Measurements from ENCODE around the gene SEMA5A. TPM values are rescaled to one million over a fixed set of nuclear protein-coding genes. Genes with fewer than 3 reads are reported as not detected.

The SEMA5A gene
- polyA plus RNA-seq, 1 donor from 2014 or later, result 3.2 TPM

- no peak overlapping the region for H3K27ac ChIP-seq (ENCODE audit: low read length)
- H3K4me2 ChIP-seq (ENCODE audit: low read length), result no peak overlapping the region
- H3K9me2 ChIP-seq (ENCODE audit: insufficient read depth, low read length), result no peaks in the 10 kb centered on the region
- H3F3A ChIP-seq (ENCODE audit: insufficient read depth, low read length, poor library complexity, severe bottlenecking), result no peaks in the 10 kb centered on the region
- H4K20me1 ChIP-seq (ENCODE audit: insufficient read depth), result no peaks in the 10 kb centered on the region
- H3K36me3 ChIP-seq (ENCODE audit: insufficient read depth, low read length), result no peaks in the 10 kb centered on the region
- no peaks in the 10 kb centered on the region for H3K79me2 ChIP-seq (replicated peaks; ENCODE audit: insufficient read depth, low read length)
- TF ChIP-seq RAD21 (conservative IDR thresholded peaks at IDR 0.05) (no peak), EP300 (conservative IDR thresholded peaks at IDR 0.05; ENCODE audit: poor library complexity, severe bottlenecking) (no peak)
- H3K4me3 ChIP-seq (ENCODE audit: low read length), result no peak overlapping the region
- H3K27me3 ChIP-seq (ENCODE audit: insufficient read depth, low read depth, low read length), result no peaks in the 10 kb centered on the region
- H2AFZ ChIP-seq (ENCODE audit: low read depth, low read length), result no peak overlapping the region
- H3K9ac ChIP-seq (ENCODE audit: low read length), result no peak overlapping the region
- H3K9me3 ChIP-seq (ENCODE audit: low read length), result no peaks in the 10 kb centered on the region
Measured at GRCh38 chr5:9067154-9067553, 478.7 kb downstream of the SEMA5A start.

GRCh38 chr5:9066349-9066748 lies 479.5 kb downstream of the SEMA5A start:
- no peaks in the 10 kb centered on the region for H3K9me2 ChIP-seq (ENCODE audit: insufficient read depth, low read length)
- no peaks in the 10 kb centered on the region for H4K20me1 ChIP-seq (ENCODE audit: insufficient read depth)
- no peaks in the 10 kb centered on the region for H3F3A ChIP-seq (ENCODE audit: insufficient read depth, low read length, poor library complexity, severe bottlenecking)
- H3K79me2 ChIP-seq (replicated peaks; ENCODE audit: insufficient read depth, low read length), result no peaks in the 10 kb centered on the region
- H3K27me3 ChIP-seq (ENCODE audit: insufficient read depth, low read depth, low read length), result no peaks in the 10 kb centered on the region
- no peak overlapping the region for H3K4me3 ChIP-seq (ENCODE audit: low read length)
- H3K4me2 ChIP-seq (ENCODE audit: low read length), result no peak overlapping the region
- no peak overlapping the region for H2AFZ ChIP-seq (ENCODE audit: low read depth, low read length)
- no peak overlapping the region for H3K27ac ChIP-seq (ENCODE audit: low read length)
- H3K9ac ChIP-seq (ENCODE audit: low read length), result no peak overlapping the region
- no peak for TF ChIP-seq RAD21 (conservative IDR thresholded peaks at IDR 0.05)
- no peak for TF ChIP-seq POLR2AphosphoS5 (IDR thresholded peaks at IDR 0.05)
- no peak for TF ChIP-seq EZH2 (IDR thresholded peaks at IDR 0.05; ENCODE audit: borderline replicate concordance, insufficient read depth, low read length, poor library complexity, severe bottlenecking)
- TF ChIP-seq REST (IDR thresholded peaks at IDR 0.05; ENCODE audit: borderline replicate concordance), result no peak
- TF ChIP-seq EP300 (conservative IDR thresholded peaks at IDR 0.05; ENCODE audit: poor library complexity, severe bottlenecking), result no peak
- TF ChIP-seq SMC3 (conservative IDR thresholded peaks at IDR 0.05; ENCODE audit: poor library complexity), result no peak
- no peak for TF ChIP-seq CTCF (IDR thresholded peaks at IDR 0.05; ENCODE audit: poor library complexity, severe bottlenecking)
- TF ChIP-seq MXI1 (conservative IDR thresholded peaks at IDR 0.05; ENCODE audit: poor library complexity, severe bottlenecking), result no peak
- TF ChIP-seq TAF1 (IDR thresholded peaks at IDR 0.05; ENCODE audit: low read depth), result no peak
- H3K36me3 ChIP-seq (ENCODE audit: insufficient read depth, low read length), result no peaks in the 10 kb centered on the region
- H3K9me3 ChIP-seq (ENCODE audit: low read length), result no peaks in the 10 kb centered on the region
